OCI-LY3 (cell line): ENCODE data around the gene KCNJ12.
"Not testable (repeated sequence)": the region's sequence is repeated elsewhere in the genome, so short reads cannot be mapped to it uniquely, and the experiment has no call there.

Experiments used
- H2AFZ ChIP-seq: fragments of 200-600, 300-600 bp; shearing (Covaris generic); 2 replicates; pipeline ENCODE4 v1.6.0; 2014; ENCODE audit warnings: antibody characterized with exemption, low read depth, low read length
- H3K27ac ChIP-seq: fragments of 200-600, 300-600 bp; sonication (generic); 2 replicates; pipeline ENCODE4 v1.5.1; 2014; ENCODE audit warnings: mild to moderate bottlenecking, low read length, moderate library complexity, mixed read lengths
- H3K27me3 ChIP-seq: fragments of 200-600, 300-600 bp; sonication (generic); 2 replicates; pipeline ENCODE4 v1.6.1; 2014; ENCODE audit warnings: low read depth, low read length, mixed read lengths
- H3K36me3 ChIP-seq: fragments of 200-600, 300-600 bp; sonication (generic); replicated peaks from 2 replicates; pipeline ENCODE3; 2014; ENCODE audit warnings: low read depth, low read length, mixed read lengths
- H3K4me1 ChIP-seq: fragments of 300-600, 200-600 bp; sonication (generic); 2 replicates; pipeline ENCODE4 v1.6.1; 2014; ENCODE audit warnings: low read length, mixed read lengths
- H3K4me2 ChIP-seq: fragments of 200-600, 300-600 bp; sonication (generic); 2 replicates; pipeline ENCODE4 v1.6.1; 2014; ENCODE audit warnings: low read length, mixed read lengths
- H3K4me3 ChIP-seq: fragments of 300-600, 200-600 bp; sonication (generic); 2 replicates; pipeline ENCODE4 v1.5.1; 2014; ENCODE audit warnings: antibody characterized with exemption, mild to moderate bottlenecking, low read length, moderate library complexity
- H3K79me2 ChIP-seq: fragments of 300-600, 200-600 bp; shearing (Covaris generic); 2 replicates; pipeline ENCODE4 v1.6.1; 2014; ENCODE audit warnings: mild to moderate bottlenecking, low read length, mixed read lengths
- H3K9ac ChIP-seq: fragments of 300-600, 200-600 bp; shearing (Covaris generic); 2 replicates; pipeline ENCODE4 v1.6.0; 2014; ENCODE audit warnings: mild to moderate bottlenecking, low read length, moderate library complexity
- H3K9me3 ChIP-seq: fragments of 200-600, 300-600 bp; shearing (Covaris generic); 2 replicates; pipeline ENCODE4 v1.6.1; 2014; ENCODE audit warnings: low read length, mixed read lengths; ENCODE audit not compliant: insufficient read depth
- H4K20me1 ChIP-seq: fragments of 200-600, 300-600 bp; sonication (generic); 2 replicates; pipeline ENCODE4 v1.6.1; 2016; ENCODE audit warnings: low read length, mixed read lengths; ENCODE audit not compliant: insufficient read depth

KCNJ12 gene

GRCh38 chr17:21410371-21410770, 34.2 kb downstream of the KCNJ12 start:
- not testable (repeated sequence) for H3K4me2 ChIP-seq, H3K27me3 ChIP-seq, H3K4me1 ChIP-seq, H3K4me3 ChIP-seq, H2AFZ ChIP-seq, H3K9ac ChIP-seq, H3K27ac ChIP-seq, H3K9me3 ChIP-seq, H3K36me3 ChIP-seq, H3K79me2 ChIP-seq, H4K20me1 ChIP-seq

DNA sequence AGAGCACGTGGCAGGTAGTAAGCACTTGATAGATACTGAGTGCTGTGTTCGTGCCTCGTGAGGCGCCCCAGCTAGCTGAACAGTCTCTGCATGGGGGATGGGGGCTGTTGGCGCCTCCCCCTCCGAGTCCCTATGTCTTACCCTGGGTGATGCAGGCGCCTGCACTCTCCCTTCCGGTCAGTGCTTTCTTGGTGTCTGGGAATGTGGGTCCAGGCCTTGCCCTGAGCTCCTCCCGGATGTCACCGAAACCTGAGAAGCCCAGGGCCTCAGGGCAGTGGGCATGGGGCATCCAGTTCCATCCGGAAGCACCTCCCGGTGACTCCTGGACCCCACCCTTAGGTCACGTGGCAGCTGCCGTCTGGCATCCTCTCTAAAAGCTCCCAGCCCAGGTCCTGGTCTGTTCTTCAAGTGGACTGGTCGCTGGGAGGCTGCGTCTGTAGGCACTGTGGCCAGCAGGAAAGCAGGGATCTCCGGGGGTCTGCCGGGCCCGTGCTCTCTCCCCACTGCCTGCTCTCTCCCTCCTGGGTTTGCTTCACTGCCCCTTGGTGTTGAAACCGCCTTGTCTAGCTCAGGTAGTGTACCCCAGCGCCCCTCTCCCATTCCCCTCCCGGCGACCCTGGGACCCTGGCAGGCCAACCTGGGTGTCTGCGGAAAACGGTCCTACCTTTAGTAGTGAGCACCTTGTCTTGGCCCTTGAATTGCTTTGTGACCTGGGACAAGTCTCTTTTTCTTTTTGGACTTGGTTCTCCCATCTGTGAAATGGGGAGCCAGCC, 34.9 kb downstream of the KCNJ12 start:
- not testable (repeated sequence) for H3K4me1 ChIP-seq, H3K9me3 ChIP-seq, H3K4me3 ChIP-seq, H3K36me3 ChIP-seq, H4K20me1 ChIP-seq, H2AFZ ChIP-seq, H3K79me2 ChIP-seq, H3K27me3 ChIP-seq, H3K9ac ChIP-seq, H3K4me2 ChIP-seq, H3K27ac ChIP-seq

- not testable (repeated sequence) for H3K4me3 ChIP-seq, H3K27me3 ChIP-seq, H4K20me1 ChIP-seq, H3K9me3 ChIP-seq, H3K4me2 ChIP-seq, H3K36me3 ChIP-seq, H3K9ac ChIP-seq, H3K4me1 ChIP-seq, H3K27ac ChIP-seq, H2AFZ ChIP-seq, H3K79me2 ChIP-seq
Observed at GRCh38 chr17:21411679-21412205, 35.6 kb downstream of the KCNJ12 start.

DNA sequence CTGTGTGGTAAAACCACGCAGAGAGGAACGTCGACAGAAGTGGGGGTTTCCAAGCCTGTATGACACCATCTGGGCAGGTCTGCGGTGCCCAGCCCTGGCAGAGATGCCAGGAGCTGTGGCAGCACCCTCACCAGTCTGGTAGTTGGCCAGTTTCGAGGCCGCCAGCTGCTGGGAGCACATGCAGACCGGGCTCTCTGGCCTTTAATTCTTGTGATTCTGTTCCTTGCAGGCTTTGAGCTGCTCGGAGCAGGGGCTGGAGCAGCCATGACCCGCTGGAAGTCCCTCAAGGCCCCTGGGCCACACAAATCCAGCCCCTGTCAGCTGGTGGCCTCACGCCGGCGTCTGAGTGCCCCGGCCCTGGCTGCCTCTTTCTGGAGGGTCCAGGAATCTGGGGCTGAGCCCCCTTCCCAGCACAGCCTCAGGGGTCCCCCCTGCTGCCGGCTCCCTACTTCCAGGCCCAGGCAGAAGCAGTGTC, 36.1 kb downstream of the KCNJ12 start:
- H3K4me1 ChIP-seq, H3K9ac ChIP-seq, H3K9me3 ChIP-seq, H2AFZ ChIP-seq, H3K79me2 ChIP-seq, H3K27ac ChIP-seq, H3K4me3 ChIP-seq, H3K36me3 ChIP-seq, H3K4me2 ChIP-seq, H4K20me1 ChIP-seq, H3K27me3 ChIP-seq: not testable (repeated sequence)

DNA sequence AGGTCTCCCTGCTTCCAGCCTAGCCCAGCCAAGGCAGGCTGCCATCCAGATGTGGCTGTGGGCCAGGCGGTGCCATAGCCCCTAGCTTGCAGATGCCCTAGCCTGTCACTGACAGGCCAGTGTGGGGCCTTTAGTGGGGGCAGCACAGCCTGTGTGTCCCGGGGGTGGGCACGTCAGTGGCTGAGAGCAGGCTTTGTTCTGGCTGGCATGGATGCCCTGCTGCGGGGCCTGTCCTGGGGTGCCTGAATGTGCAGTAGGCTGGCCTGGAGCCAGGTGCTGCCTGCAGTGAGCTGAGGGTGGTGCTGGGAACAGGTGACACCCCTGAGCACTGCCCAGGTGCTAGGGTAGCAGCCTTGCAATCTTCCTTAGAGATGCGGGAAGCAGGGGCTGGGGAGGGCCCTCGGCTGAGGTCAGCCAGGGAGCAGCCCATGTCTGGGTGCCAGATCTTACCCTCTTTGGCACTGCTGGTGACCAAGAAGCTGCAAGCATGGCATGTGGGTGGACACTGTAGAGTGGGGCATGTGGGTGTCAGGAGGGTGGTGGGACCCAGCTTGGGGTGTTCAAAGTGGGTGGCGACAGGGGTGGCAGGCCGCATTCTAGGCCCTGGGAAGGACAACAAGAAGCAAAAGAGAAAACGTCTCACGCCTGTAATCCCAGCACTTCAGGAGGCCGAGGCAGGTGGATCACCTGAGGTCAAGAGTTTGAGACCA, 37.6 kb downstream of the KCNJ12 start:
- not testable (repeated sequence) for H3K9me3 ChIP-seq, H2AFZ ChIP-seq, H3K4me3 ChIP-seq, H3K27me3 ChIP-seq, H3K36me3 ChIP-seq, H3K27ac ChIP-seq, H3K79me2 ChIP-seq, H3K4me1 ChIP-seq, H4K20me1 ChIP-seq, H3K4me2 ChIP-seq, H3K9ac ChIP-seq

GRCh38 chr17:21414616-21415015, 38.5 kb downstream of the KCNJ12 start:
- H3K27me3 ChIP-seq, H3K4me1 ChIP-seq, H3K4me3 ChIP-seq, H3K4me2 ChIP-seq, H3K27ac ChIP-seq, H3K36me3 ChIP-seq, H3K9me3 ChIP-seq, H3K79me2 ChIP-seq, H4K20me1 ChIP-seq, H2AFZ ChIP-seq, H3K9ac ChIP-seq: not testable (repeated sequence)

- H4K20me1 ChIP-seq, H3K4me3 ChIP-seq, H3K4me1 ChIP-seq, H3K9me3 ChIP-seq, H3K36me3 ChIP-seq, H3K27me3 ChIP-seq, H3K27ac ChIP-seq, H3K9ac ChIP-seq, H3K4me2 ChIP-seq, H3K79me2 ChIP-seq, H2AFZ ChIP-seq: not testable (repeated sequence)
Observed at GRCh38 chr17:21415166-21415990, 39.2 kb downstream of the KCNJ12 start.

GRCh38 chr17:21416471-21416981, 40.4 kb downstream of the KCNJ12 start:
- not testable (repeated sequence) for H3K36me3 ChIP-seq, H2AFZ ChIP-seq, H3K4me3 ChIP-seq, H4K20me1 ChIP-seq, H3K79me2 ChIP-seq, H3K4me2 ChIP-seq, H3K27me3 ChIP-seq, H3K27ac ChIP-seq, H3K9me3 ChIP-seq, H3K9ac ChIP-seq, H3K4me1 ChIP-seq

DNA sequence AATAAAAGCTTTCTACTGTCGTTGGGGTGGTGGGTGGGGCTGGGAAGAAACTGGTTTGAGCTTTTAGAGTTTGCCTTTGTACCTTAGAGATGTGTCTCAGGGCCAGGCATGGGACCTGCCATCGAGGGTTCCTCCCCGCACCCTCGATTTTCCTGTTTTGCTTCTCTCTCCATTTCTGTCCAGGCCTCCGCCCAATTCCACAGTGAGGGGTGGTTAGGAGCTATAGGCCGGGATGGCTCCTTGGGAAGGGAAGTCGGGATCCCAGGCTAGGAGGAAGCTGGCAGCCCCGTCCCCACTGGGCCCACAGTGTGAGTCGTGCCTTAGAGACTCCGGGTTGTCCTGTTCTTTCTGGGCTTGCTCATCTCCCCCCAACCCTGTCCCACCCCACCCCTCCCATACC, 41.2 kb downstream of the KCNJ12 start:
- H3K4me2 ChIP-seq, H3K4me3 ChIP-seq, H3K9ac ChIP-seq, H2AFZ ChIP-seq, H3K27me3 ChIP-seq, H3K36me3 ChIP-seq, H3K27ac ChIP-seq, H3K9me3 ChIP-seq, H3K79me2 ChIP-seq, H4K20me1 ChIP-seq, H3K4me1 ChIP-seq: not testable (repeated sequence)
